Measurements from ENCODE around the gene ITGB6.
"Not testable (repeated sequence)": the region's sequence is repeated elsewhere in the genome, so short reads cannot be mapped to it uniquely, and the experiment has no call there.

ITGB6 gene

DNA sequence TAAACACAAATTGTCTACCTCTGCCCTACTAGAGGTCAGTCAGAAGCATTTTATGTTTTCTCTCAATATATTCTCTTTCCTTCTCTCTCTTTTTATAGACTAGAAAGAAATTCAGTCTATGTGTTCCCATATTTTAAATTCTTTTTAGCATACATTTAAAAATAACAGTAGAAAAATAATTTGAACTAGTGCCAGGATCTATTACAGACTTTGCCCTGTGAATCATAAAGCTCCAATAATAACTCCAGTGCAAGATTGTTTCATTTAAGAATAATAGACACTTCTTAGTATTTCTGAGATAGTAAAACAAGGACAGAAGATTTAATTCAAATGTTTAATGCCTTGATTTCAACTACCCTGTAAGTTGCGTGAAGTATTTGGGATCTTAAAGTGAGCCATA lies 60.1 kb downstream of the ITGB6 start:
- DNase-seq (ENCODE audit: low spot score): no peak

DNA sequence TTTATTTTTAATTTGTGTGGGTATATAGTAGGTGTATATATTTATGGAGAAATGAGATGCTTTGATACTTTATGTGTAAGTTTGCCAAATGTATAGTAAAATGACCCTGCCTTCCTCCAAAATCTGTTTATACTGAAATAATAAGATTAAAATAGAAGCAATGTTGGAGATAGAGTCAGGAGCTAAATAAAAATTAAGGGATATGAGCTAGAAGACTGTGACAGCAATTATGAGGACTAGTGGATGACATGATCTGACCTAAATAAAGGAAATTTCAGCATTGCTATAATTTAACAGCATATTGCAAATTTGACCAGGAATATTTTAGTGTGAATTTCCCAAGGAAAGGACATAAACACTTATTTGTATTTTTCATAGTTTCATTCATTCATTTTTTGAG lies 60.7 kb downstream of the ITGB6 start:
- no peak for DNase-seq (ENCODE audit: low spot score)

DNA sequence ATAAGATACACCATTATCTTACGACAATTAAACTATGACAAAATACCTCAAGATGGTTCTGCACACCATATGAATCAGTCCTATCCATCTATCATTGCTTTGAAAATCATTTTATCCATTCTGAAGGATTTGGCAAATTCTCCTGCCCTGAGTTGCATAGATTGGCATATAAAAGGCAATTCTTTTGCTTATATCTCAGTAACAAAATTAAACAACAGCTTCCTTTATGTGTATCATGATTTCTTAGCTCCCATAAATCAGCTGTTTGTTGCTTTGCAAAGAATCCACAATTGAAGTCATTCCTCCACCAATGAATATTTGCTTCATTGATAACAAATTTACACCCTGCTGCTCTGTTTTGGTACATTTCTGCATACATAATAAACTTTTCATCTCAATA lies 61.7 kb downstream of the ITGB6 start:
- DNase-seq (ENCODE audit: low spot score): no peak

DNA sequence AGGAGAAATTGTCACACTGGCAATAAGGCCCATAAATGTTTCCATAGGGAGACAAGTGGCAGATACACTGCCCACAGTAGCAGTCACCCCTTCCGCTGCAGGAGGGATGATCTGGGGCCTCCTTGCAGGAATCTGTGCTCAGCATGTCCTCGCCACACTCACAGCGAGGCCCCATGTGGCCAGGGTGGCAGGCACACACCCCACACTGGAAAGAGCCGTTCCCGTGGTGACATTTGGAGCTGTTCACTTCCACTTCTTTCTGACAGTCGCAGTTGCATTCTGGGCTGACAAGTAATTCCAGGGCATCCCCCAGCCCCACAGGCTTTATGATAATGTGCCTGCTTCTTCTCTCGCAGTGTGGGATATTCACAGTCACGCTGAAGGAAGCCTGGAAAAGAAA lies 62.6 kb downstream of the ITGB6 start:
- no peak for DNase-seq (ENCODE audit: low spot score)

DNA sequence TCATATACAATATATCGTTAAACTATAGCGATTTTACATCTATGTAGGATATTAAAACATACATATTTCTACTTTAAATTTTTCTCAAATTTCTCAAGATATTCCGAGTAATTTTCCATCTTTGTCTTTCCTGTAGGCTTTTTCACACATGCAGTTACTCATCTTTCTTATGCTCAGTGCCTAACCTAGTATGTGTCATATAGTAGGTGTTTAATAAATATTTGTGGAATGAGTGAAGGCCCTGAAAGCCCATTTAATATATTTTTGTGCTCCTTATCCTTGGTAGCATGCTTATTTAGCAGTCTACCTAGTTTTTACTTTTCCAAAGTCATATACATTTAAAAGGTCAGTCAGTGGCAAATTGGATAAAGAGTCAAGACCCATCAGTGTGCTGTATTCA lies 67.3 kb downstream of the ITGB6 start:
- no peak for DNase-seq (ENCODE audit: low spot score)

DNA sequence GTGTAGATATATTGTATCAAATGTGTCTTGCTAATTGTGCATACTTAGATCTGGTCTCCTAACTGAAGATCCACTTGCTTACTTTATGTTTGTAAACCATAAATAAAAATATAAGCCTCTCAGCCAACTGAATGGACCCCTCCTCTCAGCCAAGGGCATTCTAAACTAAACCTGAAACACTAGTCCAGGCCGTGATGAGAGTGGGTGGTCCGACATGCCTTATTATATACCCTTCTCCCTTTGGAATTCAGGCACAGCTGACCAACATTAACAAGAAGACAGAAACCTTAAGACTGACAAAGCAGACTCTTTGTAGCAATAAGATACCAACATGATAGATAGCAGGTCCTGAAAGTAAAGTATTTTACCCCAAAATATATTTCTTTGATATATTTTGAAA lies 73.3 kb downstream of the ITGB6 start:
- DNase-seq (ENCODE audit: low spot score): no peak

DNA sequence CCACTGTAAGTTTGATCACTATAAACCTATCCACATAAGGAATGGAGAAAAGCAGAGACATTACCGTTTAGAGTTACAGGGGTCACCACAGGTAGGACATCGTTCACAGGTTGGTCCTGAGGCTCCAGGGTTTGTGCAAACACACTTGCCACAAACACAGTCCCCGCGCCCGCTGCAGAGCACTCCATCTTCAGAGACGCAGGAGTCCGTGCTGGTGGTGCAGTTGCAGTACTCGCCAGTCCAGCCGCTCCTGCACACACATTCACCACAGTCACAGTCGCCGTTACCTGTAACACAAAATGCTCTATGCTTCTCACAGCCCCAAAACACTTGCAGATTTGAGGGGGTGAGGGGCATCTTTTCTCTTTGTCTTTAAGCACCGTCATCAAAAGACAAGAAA lies 73.8 kb downstream of the ITGB6 start:
- no peak for DNase-seq (ENCODE audit: low spot score)

DNA sequence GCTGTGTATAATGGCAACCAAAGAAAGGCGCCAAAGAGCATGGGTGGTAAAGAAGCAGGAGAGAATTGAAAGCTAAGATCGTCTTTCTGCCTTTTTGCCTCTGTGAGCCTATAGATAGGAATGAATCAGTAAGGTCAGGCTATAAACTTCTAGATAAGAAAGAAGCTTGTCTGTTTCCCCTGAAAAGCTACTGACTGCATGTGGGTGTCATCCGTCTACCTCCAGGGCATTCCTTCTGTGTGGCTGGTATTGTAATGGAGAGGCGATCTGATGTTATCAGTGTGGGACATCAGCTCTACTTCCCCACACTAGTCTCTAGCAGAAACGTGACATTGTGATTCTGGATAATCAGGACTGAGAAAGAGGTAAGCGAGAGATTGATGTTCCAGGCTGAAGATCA lies 74.2 kb downstream of the ITGB6 start:
- DNase-seq (ENCODE audit: low spot score): no peak

DNA sequence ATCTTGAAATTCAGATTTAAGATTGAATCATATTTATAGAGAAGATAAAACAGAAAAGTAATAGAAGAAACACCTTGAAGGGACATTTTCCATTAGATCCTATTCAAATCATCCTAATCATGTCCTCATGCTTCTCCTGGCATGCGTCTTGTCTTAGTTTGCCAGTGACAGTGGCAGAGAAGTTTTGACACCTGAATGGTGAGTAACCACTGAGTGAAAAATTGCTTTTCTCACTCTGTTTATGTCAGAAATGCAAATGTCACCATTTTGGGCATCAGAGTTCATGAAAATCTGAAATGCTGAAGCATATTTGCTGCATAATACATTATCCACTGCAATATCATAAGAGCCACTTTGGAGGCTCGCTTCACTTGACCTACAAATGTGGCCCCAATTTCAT lies 74.7 kb downstream of the ITGB6 start:
- DNase-seq (ENCODE audit: low spot score): no peak

DNA sequence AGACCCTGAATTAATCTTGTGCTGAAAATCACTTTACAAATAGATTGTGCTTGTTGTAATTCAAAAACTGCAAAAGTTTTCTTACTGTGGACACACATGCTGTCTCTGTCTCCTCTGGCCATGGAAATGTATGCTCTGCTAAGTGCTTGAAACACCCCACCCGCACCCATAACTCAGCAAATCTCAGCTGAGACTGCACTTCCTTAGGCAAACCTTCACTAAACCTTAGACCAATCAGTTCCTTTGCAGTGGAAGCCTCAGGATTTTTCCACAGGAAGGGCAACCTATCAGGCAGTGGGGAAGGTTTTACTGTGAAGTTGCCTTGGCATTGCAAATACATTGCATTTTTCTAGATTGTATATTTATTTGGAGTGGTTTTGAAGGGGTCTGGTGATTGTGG lies 75.5 kb downstream of the ITGB6 start:
- no peak for DNase-seq (ENCODE audit: low spot score)

DNA sequence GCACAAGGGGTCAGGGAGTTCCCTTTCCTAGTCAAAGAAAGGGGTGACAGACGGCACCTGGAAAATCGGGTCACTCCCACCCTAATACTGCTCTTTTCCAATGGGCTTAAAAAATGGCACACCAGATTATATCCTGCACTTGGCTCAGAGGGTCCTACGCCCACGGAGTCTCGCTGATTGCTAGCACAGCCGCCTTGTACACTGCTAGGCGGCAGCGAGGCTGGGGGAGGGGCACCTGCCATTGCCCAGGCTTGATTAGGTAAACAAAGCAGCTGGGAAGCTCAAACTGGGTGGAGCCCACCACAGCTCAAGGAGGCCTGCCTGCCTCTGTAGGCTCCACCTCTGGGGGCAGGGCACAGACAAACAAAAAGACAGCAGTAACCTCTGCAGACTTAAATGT lies 85.4 kb downstream of the ITGB6 start:
- DNase-seq (ENCODE audit: low spot score): not testable (repeated sequence)

DNA sequence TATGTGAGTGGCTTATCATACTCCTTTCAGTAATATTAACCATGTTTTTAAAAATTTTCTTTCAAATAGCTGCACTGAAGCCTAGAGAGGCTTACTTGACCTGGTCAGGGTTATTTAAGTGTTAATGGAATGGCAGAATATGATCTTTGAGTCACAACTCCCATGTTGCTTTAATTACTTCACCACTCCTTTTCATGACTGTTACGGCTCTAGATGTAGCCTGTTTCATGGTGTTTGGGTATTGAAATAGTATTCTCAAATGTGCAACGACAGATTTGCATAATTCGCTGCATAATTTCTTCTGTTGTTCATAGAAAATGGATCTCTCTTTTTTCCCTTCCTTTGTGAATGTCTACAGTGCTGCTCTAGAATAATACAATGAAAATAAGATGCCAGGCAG lies 86.1 kb downstream of the ITGB6 start:
- DNase-seq (ENCODE audit: low spot score): no peak

DNA sequence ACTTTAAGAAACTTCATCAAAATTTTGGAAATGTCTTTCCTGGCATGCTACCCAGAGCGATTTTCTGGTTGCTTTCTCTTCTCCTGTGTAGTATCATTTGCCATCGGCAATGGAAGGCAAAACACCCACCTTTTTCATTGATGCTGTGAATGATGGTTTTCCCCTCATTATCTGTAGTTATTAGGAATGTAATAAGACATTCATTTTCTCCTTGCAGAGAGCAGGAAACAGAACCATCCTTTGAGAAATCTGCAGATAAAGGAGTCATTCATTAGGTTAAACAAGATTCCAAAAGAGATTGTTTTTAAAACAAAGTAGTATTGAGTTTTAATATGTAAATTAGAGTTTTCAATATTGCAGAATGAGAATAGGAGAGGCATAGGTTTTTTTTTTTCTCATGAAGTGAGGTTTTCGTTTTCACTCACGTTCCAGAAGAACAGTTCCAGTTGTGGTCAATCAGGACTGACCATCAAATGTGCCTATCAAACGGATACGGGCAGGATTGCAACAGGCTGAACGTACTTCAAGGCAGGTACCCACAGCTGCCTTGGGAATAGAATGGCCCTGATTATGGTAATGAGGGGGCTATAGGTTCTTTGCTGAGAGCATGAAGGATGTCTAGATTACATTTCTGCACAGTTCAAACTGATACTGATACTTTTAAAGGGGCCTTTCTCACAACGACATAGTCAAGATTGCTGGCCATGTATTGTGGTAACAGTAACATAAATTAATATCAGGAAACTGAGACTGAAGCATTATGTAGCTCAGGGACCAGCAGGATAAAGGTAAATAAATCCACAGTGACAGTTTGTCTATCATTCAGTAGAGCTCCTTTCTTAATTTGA lies 87.9 kb downstream of the ITGB6 start:
- DNase-seq (ENCODE audit: low spot score): no peak

DNA sequence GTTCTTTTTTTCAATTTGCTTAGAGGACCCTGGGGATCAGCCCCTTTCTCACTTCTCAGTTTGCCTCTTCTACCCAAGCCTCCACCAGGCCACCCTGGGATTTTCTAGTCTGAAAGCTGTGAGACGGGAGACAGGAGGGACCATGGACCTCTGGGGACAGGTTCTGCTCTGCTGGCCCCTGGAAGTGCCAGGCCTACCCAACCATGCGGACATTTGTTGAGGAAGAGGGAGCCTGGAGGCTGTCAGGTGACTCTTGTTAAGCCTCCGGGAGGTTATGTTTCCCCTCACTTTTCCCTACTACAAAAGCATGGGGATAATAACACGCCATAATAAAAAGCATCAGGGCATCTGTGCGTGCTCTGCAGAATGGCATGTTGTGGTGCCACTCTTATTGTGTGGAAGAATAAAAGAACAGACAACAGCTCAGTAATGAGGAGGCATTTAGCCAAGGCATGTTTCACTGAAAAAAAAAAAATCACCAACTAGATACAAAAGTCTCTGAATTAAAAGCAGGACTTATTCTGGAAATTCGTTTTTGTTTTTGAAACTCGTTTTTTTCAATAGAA lies 89.3 kb downstream of the ITGB6 start:
- no peak for DNase-seq (ENCODE audit: low spot score)

DNA sequence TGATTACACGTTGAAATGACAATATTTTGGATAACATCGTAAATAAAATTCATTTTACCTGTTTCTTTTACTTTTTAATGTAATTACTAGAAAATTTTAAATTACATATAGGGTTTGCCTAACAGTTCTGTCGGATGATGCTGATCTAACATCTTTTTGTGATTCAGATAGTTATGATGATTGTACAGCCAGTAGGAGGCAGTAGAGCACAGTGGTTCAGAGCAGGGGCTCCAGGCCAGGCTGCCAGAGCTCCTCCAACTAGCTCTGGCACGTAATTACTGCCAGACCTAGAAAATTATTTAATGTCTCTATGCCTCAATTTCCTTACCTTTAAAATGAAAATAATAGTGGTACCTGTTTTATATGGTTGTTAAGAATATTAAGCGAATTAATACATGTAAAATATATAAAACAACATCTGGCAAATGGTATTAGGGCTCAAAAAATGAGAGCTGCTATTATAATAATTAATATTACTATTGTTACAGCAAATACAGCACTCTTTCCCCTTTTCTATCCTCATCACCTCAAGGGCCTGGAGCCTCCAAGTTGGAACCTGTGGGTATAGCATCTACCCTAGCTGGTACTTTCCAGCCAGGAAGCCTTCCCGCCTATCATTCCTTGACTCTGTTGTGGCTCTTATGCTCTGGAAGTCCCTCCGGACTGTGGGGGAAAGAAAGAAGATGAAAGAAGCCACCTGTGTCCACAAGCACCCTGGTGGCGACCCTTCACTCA lies 90.0 kb downstream of the ITGB6 start:
- peak; percentile 56 for DNase-seq (ENCODE audit: low spot score)

DNA sequence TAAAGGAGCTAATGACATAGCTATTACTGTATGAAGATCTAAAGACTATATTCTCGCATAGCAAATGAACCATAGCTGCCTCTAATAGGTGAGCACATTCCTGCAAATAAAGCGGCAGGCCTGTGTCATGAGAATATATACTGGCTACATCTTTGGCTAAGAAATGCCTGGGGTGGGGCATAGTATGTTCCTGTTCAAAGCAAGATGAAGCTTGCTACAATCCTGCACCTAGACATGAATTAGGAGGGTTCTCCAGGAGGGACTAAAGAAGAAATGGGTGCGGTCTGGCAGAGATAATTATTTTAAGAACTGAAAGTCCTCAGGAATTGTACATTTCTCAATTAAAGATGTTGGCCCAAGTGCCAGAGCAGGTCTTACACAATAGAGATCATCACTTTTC lies 90.8 kb downstream of the ITGB6 start:
- no peak for DNase-seq (ENCODE audit: low spot score)

DNA sequence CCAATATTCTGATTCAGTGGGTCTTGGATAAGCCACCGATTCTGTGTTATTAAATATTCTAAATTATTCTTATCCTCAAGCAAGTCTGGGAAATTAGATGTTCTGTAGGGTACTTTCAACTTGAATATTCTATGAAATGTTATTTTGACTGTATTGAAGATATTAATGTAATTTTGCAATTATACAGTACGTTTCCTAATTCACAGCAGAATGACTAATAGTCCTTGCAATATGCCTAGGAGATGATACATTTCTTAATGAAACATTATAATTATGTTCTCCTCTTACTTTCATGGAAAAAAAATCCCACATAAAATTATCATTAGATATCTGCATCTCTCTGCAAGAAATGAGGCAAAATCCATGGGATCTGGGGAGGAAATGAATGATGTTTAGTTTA lies 91.4 kb downstream of the ITGB6 start:
- DNase-seq (ENCODE audit: low spot score): no peak

DNA sequence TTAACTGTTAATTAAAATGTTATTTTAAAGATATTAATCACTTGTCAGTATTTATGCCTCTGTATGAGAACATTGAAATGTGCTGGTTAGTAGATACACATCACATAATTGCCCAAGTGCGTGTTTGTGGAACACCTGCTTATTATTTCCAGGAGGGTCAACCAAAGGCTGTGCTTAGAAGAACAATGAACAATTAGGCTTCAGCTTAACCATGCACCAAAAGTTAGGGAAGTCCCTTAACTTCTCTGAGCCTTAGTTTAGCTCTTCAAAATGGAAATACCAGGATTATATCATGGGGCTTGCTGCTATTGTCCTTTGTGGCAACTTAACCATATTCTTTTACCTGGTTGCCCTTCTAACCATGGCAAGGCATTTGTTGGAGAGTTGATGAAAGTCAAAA lies 94.7 kb downstream of the ITGB6 start:
- no peak for DNase-seq (ENCODE audit: low spot score)

DNA sequence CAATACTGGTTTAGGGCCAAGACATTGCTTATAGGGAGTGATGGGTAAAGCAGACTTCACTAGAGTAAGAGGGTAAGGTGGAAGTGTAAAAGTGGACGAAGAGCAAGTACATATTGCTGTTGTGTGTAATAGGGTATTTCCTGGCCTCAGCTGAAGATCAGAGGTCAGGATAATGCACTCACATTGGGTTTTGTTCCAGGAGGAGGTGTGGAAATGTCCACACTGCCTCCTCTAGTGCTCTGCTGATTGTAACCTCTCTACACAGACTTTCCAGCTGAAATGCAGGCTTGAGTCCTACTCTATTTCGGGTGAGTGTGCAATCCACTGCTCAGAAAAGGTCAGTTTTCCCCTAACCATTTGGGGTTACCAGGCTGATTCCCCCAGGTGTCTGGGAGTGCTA lies 96.0 kb downstream of the ITGB6 start:
- no peak for DNase-seq (ENCODE audit: low spot score)

DNA sequence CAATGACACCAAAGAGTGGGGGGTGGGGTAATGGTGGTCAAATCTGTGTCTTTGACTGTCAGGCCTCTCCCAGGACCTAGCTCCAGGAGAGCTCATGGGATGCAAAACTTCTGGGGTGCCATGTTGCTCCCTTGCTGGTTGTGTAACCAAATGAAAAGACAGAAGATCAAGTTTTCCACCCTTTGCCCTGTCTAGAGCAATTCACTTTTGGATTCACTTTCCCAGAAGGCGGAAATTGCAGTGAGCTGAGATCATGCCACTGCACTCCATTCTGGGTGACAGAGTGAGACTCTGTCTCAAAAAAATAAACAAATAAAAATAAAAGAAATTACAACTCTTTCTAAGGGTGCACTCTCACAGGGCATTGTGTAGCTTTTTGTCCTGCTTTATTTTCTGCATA lies 102.7 kb downstream of the ITGB6 start:
- DNase-seq (ENCODE audit: low spot score): no peak

DNA sequence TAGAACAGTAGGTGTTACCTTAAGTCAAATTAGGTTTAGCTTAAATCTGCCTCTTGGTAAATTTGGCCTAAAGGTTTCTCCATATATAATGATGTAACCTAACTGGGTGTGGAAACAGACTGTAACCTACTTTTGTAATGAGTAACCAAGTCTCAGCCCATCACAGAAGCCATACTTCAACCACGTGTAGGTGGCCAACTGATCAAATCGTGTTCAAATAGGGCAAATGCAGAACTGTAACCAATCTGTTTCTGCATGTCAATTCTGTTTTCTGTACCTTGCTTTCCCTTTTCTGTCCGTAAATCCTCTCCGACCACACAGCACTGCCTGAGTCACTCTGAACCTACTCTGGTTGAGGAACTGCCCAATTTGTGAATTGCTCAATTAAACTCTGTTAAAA lies 103.7 kb downstream of the ITGB6 start:
- no peak for DNase-seq (ENCODE audit: low spot score)

DNA sequence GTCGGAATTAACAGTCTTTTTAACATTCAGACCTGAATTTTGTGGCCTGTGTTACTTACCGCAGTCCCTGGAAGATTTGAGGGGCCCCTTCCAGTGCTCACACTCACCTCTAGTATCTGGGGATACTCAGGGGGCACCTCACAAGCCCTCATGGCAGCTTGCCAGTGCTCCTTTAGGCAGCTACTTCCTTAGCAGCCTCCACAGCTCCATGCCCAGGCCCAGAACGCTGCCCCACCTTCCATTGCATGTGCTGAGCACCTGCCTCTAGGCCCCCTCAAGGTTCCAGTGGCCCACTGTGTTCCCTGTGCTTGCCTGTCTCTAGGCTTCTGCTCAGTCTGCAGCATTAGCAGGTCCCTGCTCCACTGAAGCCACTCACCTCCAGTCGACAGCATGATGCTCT lies 107.6 kb downstream of the ITGB6 start:
- DNase-seq (ENCODE audit: low spot score): no peak

DNA sequence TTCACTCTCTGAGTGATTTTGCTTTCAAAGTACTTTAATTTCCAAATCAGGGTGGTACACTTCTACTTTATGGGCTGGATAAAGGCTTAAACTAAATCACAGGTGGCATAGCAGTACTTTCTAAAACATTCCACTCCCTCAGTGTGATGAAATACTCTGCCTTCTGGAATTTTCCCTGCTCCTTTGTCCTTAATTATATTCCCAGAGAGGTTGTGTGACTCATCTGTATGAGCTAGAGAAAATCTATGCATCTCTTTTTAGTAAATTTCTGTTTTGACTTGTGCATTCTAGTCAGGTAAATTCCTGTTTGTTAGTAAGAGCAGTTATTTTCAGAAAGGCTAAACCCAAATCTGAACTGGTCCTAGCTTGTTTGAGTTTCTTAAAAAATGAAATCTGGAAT lies 108.7 kb downstream of the ITGB6 start:
- no peak for DNase-seq (ENCODE audit: low spot score)

All from ecto neural progenitor cell (in vitro differentiated cells).